Endothelial cell of umbilical vein (primary cell): ENCODE measurements around the gene KRT6A.
"Not testable (repeated sequence)": the region's sequence is repeated elsewhere in the genome, so short reads cannot be mapped to it uniquely, and the experiment has no call there.

Source experiments
- EZH2 ChIP-seq: IDR thresholded peaks from 2 replicates; pipeline ENCODE4 v1.6.1; 2012; ENCODE audit warnings: borderline replicate concordance, low read depth, mild to moderate bottlenecking, moderate library complexity, low read length, inconsistent platforms; ENCODE audit not compliant: severe bottlenecking
- POLR2A ChIP-seq: IDR thresholded peaks from 2 replicates; pipeline ENCODE4 v1.6.1; 2012; ENCODE audit warnings: low read depth, mild to moderate bottlenecking, control low read depth, low read length
- TF ChIP-seq, protein P1 (sequence below), 2 donors: IDR thresholded peaks; 1 replicate in 1 of 2; 2 replicates in 1 of 2; pipeline ENCODE4 v1.5.1; 2011; ENCODE audit warnings: low read length in 2 of 2, mild to moderate bottlenecking in 2 of 2, moderate library complexity in 2 of 2, control low read depth in 1 of 2, inconsistent platforms in 1 of 2, low read depth in 1 of 2; ENCODE audit not compliant: insufficient read depth in 1 of 2; ENCODE audit errors: extremely low read depth in 1 of 2

DNA sequence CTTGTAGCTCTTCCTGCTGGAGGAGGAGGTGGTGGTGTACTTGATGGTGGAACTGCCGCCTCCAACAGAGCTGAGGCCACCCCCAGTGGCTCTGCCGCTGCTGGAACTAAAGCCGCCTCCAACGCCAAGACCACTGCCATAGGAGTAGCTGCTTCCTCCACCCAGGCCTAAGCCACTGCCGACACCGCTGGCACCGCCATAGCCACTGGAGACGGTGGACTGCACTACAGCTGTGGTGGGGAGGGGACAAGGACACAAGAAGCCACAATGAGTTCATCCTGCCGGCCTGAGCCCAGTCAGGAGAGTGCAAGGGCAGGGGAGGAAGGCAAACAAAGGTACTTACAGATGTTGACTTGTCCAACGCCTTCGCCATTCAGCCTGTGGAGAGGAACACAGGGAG lies 45.9 kb downstream of the KRT6A start:
- TF ChIP-seq, protein P1, sequence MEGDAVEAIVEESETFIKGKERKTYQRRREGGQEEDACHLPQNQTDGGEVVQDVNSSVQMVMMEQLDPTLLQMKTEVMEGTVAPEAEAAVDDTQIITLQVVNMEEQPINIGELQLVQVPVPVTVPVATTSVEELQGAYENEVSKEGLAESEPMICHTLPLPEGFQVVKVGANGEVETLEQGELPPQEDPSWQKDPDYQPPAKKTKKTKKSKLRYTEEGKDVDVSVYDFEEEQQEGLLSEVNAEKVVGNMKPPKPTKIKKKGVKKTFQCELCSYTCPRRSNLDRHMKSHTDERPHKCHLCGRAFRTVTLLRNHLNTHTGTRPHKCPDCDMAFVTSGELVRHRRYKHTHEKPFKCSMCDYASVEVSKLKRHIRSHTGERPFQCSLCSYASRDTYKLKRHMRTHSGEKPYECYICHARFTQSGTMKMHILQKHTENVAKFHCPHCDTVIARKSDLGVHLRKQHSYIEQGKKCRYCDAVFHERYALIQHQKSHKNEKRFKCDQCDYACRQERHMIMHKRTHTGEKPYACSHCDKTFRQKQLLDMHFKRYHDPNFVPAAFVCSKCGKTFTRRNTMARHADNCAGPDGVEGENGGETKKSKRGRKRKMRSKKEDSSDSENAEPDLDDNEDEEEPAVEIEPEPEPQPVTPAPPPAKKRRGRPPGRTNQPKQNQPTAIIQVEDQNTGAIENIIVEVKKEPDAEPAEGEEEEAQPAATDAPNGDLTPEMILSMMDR (IDR thresholded peaks at IDR 0.05; ENCODE audit: extremely low read depth in 1 of 2, insufficient read depth in 1 of 2, low read depth in 1 of 2, low read length in 2 of 2) = not testable (repeated sequence)
- not testable (repeated sequence) for TF ChIP-seq POLR2A, EZH2
